HL-60/S4 treated with phorbol 12-myristate 13-acetate at 8.2 ng/mL for 4 days and 3 days (cell line): ENCODE measurements around the gene SLC6A11.

ENCODE experiments used
- in situ Hi-C: fragments of 300-500 bp; cut with MboI; formaldehyde crosslinking; loops from 2 replicates; pipeline ENCODE4 v1.15.0; 2022; ENCODE audit warnings: low sequenced_read_pairs

SLC6A11 gene

DNA sequence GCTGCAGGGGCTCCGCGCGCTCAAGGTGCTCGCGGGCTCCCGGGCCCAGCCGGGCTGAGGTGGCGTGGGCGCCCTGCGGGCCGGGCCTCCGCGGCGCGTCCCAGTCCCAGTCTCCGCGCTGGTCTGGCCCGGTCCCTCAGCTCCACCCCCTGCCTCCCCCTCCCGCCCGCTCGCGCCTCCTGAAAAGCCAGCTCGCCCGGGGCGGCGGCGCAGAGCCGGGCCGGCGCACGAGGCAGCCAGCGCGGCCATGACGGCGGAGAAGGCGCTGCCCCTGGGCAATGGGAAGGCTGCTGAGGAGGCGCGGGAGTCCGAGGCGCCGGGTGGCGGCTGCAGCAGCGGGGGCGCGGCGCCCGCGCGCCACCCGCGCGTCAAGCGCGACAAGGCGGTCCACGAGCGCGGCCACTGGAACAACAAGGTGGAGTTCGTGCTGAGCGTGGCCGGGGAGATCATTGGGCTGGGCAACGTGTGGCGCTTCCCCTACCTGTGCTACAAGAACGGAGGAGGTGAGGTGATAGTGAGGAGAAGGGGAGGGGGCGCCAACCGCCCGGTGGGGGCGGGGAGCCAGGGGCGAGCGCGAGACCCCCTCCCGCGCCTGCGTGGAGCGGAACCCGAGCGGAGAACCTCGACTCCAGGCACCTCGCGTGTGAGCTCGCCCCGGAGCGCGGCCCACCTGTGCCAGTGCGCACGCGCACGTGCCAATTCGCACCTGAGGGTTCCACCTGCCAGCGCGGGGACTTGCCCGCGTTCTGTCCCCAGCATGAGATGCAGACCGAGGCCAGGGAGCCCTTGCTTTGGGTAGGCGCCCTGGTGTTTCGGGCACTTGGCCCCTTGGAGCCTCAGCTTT, at the start of gene SLC6A11:
Gene SLC6A11 (plus strand): TSS at position 210 of the 844 bp plus-strand sequence. CDS start 38 bp downstream, at position 248.
- in situ Hi-C loops, result no loop called here

DNA sequence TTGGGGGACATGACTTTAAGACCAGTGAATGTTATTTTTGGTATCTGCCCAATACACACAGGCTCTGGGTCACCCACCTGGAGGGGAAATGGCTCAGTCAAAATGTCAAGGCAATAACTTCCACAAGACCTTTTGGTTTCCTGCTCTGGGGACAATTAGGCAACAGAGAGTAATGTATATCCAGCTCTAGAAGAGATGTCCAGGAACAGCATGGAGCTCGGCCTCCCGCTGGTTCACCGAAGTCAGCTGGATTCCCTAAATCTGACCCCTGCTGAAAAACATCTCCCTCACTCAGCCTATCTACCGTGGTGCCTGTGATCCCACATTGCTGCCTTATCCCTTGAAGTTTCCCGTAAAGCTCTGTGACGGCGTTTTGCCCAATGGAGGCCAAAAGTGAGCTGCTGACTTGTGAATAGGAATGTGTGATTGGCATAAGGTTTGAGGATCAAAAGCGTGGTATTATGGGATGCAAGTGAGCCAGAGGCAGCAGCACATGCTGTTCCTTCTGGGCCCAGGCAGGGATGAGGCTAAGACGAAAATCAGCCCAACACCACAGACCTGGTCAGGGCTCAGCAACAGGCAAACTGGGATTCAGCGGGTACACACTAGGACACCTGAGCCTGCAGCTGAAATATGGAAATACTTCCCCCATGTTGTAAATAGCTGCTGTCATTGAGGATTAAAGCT, 47.2 kb upstream of the SLC6A11 start:
- in situ Hi-C loops, result loop anchor here (25.0 kb wide), 1 partner anchor 893 kb away; no protein-coding TSS in a partner anchor

DNA sequence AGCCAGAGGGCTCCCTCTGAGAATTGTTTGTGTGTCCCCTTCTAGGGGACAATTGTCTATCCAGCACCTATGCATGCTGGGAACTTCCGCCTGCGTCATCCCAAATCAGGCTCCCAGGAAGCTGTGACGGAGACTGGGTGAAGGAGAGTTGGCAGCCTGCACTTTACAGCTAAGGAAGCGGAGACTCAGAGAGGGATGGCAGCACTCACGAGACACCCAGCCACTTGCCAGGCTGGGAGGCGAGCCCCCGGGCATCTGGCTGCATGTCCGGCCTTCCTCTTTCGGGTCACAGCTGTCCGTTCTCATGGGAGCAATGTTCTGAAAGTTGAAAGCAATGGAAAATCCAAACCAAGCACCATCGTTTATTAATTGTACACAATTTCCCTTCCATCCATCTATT, 45.5 kb upstream of the SLC6A11 start:
- in situ Hi-C loops, result loop anchor here (25.0 kb wide), 1 partner anchor 892 kb away; no protein-coding TSS in a partner anchor

DNA sequence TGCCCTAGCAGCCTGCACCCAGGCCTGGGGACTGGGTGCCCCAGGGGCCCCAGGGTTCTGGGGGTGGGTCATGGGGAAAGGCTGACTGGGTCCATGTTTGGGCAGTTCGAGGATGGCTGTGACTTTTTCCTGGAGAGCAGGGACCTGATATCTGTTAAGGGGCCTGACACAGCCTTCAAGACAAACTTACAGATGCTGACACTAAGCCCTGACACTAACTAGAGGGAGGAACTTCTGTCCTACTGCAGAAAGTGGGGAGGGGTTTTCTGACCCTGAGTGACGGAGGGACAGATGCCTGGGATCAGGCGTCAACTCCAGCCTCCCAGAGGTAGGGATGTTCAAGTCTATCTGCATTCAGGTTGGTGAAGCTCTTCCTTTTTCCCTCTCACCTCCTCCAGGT, 45.0 kb upstream of the SLC6A11 start:
- in situ Hi-C loops, result loop anchor here (25.0 kb wide), 1 partner anchor 891 kb away; no protein-coding TSS in a partner anchor

DNA sequence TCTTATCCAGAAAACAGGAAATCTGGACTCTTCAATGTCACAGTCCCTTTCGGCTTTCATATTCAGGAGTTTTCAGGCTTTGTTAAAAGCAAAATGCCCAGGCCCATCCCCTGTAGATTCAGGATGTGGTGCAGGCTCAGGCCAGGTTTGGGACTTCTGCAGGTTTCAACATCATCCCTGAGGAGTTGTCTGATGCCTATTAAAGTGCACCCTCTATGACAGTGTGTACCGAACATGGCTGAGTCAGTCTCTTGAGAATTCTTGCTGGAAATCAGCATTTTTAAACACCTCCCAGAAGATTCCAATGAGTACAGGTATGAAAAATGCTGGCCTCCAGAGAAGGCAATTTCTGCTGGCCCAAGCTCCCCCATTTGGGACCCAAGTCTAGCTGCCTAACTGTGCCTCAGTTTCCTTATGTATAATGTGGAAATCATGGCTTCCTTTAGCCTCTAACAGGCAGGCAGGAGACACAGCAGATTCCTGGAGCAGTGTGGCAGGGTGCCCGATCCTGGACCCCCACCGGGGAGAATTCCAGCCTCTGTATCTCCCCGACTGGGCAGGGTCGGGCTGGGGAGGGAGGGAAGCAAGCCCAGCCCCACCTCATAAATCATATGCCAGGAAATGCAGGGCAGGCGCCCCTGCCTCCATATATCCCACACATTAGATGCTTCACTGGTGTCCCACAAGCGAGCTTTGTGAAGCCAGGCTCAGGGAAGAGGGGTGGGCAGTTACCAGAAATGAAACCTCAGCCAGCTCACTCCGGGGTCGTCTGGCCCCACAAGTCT, 44.4 kb upstream of the SLC6A11 start:
- in situ Hi-C loops, result loop anchor here (25.0 kb wide), 1 partner anchor 891 kb away; no protein-coding TSS in a partner anchor

DNA sequence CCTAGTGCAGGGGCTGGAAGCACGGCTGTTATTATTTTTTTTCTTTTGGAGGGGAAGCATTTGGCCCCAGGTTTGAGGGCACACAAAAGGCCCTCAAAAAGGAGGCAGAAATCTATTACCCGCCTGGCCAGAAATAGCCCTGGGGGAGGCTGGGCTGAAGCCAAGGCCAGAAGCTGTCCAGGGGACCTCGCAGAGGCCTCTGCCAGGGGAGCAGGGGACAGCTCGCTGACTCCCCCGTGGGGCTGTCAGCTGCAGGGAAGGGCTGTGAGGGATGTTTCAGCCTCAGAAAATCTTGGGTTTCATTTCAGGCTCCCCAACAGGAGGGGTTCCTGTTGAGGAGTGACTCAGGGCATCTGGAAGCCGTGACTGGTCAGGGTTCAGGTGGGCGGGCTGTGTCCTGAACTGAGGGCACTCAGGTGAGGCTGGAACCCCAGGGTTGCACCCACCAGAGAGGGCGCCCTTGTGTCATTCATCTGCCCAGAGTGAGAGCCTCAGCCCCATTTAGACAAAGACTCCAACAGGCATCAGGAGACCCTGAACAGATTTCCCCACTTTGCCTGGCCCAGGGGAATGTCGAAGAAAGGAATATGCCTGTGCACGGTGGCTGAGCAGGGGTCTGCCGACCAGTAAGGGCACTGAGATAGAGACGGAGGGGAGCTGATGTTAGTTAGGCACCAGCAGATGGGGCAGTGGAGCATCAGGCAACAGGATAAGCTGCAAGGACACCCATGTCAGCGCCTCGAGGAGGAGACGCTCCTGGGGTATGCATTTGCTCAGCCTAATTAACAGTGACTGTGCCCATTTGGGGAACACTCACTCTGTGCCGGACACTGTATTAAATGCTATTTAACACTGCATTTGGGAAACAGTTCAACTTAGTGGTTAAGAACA, 43.5 kb upstream of the SLC6A11 start:
- in situ Hi-C loops, result loop anchor here (25.0 kb wide), 1 partner anchor 890 kb away; no protein-coding TSS in a partner anchor

DNA sequence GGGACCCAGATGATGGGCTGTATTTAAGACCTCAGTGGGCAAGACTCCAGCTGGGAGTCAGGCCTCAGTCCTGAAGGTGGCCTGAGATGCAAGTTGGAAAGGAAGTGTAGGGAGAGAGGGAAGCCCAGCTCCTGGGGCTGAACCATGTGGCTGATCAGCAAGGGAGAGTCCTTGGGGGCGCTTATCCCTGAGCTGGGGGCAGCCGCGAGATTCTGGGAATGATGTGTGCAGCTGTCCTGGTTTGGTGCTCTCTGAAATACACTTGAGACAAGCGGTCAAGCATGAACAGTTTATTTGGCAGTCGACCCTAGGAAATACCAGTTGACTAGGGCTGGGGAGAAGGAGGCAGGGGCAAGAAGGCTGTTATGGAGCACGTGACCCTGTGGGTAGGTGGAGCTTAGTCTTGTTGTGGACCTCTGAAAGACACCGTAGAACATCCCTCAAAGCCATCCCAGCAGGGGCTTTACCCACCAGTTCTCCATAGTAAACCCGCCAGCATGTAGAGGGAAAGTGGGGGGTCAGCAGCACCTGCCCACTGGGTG, 41.8 kb upstream of the SLC6A11 start:
- in situ Hi-C loops, result loop anchor here (25.0 kb wide), 1 partner anchor 888 kb away; no protein-coding TSS in a partner anchor

DNA sequence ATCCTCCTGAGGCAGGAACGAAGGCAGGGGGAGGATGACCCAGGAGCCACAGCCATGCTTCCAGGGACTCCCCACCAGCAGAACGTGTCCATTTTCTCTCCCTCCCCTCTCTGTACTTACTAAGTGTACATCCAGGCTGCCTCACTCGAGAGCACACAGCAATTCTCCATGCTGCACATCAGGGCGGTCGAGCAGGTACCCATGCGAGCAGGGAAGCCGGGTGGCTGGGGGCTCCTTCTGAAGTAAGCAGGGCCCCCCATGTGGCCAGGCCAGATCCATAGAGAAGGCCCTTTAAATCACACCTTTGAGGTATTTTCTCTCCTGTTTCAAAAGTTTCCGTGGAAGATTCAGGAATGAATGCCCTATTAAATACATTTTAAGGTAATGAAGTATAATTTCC, 41.2 kb upstream of the SLC6A11 start:
- in situ Hi-C loops, result loop anchor here (25.0 kb wide), 1 partner anchor 887 kb away; no protein-coding TSS in a partner anchor

DNA sequence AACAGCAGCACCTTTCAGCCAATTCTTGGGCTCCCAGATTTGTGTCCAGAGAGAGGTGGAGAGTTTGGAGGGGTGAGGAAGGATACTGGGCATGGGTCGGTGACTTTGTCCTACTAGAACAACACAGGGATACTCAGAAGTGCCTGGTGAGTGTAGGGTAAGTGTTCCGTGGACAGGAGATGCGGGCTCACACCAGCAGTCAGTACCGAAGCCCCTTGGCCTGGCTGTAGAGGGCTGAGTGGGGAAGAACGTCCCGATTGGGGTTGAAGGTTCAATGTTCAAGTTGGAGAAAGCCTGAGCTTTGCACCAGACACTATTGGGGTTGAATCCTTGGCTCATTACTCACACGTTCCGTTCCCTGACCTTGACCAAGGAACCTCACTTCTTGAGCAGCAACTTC, 40.8 kb upstream of the SLC6A11 start:
- in situ Hi-C loops, result no loop called here

DNA sequence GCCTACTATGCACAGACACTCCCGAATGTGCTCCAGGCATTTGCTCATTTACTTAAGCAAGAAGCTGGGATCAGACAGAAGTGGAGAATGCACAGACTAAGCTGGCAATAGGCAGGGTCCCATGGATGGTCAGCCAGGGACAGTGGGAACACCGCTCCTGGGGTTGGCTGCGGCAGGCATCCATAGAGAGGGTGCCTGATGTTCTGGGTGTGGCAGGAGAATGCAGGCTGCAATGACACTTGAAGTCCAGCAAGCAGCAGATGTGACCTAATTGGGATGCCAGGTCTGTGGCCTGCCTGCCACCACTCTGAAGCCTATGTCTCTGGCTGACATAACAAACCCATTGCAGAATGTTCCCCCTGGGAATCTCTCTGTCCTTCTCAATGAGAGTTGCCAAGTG, 40.2 kb upstream of the SLC6A11 start:
- in situ Hi-C loops, result no loop called here

DNA sequence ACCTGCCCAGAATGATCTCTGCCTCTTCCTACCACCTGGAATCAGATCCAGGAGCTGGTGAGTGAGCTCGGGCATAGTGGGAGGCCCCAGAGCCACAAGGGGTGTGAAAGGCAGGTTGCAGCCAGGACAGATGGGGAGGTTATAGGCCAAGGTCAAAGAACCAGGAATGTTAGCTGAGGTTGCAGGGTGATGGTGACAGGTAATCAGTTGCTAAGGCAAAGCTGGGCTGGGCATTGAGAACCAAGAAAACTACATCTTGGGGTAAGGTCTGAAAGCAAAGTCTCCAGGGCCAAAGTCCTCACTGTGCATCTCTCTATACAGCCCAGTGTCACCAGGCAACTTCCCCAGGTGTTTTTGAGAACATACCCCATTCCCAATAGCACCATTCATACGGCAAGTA, 38.4 kb upstream of the SLC6A11 start:
- in situ Hi-C loops, result no loop called here

DNA sequence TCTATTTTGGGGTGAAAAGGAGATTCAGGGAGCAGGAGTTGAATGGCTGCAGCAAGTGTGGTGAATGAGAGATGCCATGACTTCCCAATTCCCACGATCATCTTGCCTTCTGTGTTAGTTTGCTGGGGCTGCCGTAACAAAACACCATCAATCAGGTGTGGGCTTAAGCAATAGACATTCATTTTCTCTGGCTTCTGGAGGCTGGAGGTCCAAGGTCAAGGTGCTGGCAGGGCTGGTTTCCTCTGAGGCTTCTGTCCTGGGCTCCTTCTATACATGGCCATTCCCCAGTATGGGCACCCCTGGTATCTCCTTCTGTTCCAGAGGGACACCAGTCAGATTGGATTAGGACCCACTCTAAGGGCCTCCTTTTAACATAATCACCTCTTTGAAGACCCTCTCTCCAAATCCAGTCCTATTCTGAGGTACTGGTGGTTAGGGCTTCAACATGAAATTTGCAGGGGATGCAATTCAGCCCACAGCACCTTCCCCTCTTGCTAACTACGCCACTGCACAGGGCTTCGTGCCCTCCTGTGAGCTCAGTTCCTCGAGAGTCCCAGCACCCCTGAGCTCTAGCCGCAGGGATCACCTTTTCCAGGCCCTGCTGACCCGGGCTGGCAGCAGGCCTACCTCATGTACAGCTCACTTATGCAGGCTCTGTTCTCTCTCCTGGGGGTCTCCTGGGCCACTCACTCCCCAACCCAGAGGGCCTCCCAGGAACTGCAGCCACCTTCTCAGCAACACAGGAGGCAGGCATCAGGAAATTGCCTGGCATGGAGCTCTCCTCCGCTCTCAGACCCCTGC, 37.3 kb upstream of the SLC6A11 start:
- in situ Hi-C loops, result no loop called here

DNA sequence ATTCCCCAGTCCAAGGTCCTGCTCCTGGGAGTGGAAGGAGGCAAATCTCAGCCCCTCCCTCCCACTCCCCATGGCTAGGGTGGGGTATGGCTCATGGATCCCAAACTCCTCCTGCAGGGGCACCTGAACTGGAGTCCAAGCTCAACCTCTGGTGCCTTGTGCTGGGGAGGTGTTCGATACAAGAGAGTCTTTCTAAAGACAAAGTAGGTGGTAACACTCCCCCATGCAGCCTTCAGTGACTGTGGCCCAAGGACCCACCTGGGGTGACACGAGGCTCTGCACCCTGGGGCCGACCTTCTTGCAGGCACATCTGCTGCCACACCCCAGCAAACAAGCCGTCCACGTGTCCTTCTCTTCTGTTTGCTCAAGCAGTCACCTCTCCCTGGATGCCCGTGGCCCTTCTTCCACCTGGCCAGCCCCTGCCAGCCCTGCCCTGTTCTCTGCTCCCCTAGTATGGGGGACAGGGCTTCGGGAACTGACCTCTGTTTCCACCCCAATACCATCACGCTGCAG, 36.7 kb upstream of the SLC6A11 start:
- in situ Hi-C loops, result no loop called here

DNA sequence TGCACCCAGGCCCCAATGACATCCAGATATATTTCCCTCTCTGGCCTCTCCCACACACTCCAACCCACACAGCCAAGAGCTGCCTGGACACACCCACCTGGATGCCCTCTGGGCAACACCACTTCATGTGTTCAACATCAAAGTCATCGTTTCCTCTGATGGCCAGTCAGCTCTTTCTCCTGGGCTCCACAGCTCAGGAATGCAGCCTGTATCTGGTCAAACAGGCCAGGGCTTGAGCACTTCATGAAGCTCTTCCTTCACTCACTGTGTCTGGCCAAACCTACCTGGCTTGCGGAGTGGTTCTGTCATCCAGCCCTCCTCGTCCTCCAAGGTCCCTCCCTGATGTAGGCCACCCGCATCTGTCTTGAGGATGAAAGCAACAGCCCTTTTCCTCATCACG, 35.8 kb upstream of the SLC6A11 start:
- in situ Hi-C loops, result no loop called here

DNA sequence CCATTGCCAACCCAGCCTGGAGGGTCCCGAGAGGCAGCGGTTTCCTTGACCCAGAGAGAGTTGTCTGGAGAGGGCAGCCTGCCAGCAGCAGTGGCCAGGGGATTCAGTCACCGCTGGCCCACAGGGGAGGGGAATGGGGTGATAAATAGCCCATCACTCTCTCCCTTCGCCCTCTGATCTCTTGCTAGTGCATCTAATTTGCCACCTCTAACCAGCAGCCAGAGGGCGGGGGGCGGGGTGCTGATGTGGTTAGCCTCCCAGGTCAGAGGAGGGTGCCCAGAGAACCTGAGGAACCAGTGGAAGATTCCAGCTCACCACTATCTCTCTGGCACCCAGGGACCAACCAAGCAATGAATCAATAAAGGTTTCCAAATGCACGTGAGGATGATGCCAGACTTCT, 35.1 kb upstream of the SLC6A11 start:
- in situ Hi-C loops, result no loop called here

DNA sequence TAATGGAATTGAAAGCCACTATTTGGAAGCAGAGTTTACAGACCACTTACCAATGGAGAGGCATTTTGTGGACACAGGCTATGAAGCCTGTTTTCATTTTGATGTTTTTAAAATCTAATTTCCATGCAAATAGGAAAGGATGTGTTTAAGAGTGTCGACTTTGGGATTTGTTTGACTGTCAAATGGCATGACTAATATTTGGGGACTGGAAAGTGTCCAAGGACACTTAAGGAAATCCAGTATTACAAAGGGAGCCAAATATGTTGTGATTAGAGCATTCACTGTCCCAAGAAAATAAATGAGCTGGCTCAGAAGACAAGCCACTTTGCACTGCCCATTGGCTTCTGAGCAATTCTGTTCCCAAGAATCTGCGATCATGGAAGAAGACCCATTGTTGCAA, 34.0 kb upstream of the SLC6A11 start:
- in situ Hi-C loops, result no loop called here

DNA sequence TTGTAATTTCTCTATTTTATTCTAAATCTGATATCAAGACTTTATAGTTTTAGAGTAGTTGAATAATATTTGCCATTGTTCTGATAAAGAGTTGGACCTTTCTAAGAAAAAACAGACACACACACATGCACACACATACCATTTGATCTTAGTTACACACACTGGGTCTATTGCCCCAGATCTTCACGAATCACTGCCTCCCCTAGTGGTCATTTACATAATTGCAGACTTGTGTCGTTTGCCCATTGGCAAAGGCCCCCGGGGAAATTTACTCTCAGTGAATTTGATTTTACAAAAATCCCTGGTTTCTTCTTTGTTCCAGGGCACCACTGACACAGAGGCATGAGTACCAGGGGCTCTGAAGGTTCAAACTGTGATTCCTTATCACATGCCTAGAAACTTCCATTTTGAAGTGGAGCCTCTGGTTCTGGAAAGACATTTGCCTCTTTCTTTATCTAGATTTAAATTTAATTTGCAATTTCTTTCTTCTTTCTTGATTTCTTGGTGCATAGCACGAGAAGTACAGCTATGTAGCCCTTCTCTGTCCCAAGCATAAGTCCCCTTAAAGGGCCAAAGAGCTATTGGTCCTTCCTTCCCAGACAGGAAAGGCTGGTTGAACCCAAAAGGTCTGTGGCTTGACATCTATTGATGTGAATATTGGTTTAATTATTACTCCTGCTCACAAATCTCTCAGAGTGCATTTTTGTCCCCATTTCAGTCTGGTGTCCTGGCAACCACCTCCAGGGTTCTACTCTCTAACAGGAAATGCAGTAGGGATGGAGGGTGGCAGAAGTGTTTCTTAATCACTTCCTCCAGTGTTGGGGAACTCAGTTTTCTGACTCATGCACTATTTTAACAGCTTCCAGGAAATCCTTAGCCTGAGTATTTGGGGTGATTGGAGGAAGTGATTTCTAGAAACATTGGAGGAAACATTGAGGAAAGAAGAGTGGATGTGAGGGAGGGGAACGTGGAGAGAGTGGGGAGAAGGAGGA, 32.4 kb upstream of the SLC6A11 start:
- in situ Hi-C loops, result no loop called here

DNA sequence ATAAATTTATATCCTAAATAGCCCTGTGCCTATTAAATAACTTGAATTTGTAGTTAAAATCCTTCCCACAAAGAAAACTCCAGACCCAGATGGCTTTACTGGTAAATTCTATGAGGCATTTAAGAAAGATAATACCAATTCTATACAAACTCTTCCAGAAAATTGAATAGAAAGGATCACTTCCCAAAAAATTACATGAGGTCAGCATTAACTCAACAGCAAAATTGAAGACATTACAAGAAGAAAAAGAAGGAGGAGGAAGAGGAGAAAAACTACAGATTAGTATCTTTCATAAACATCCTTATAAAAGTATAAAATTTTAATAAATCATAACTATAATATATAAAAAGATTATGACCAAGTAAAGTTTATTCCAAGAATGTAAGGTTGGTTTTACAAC, 29.4 kb upstream of the SLC6A11 start:
- in situ Hi-C loops, result no loop called here
